Astrocyte (in vitro differentiated cells and primary cell): Measurements from ENCODE around the gene TRIM44. TPM values are rescaled to one million over a fixed set of nuclear protein-coding genes. Genes with fewer than 3 reads are reported as not detected.

Source experiments
- DNase-seq: peaks from one replicate; pipeline ENCODE4 v3.0.0-alpha.2; 2010; ENCODE audit warnings: low read depth
- FAIRE-seq: peaks from 2 replicates; lab custom pipeline; 2011; peaks lifted over from hg19 to GRCh38; lab: Jason Lieb, UNC
- H2AFZ ChIP-seq: 2 replicates; pipeline ENCODE4 v1.6.0; 2012; ENCODE audit warnings: low read depth, low read length, inconsistent platforms
- H3K27ac ChIP-seq: 2 replicates; pipeline ENCODE4 v1.5.1; 2011; ENCODE audit warnings: low read depth, low read length, inconsistent platforms
- H3K27me3 ChIP-seq: 2 replicates; pipeline ENCODE4 v1.6.0; 2011; ENCODE audit warnings: low read length, inconsistent platforms; ENCODE audit not compliant: insufficient read depth
- H3K36me3 ChIP-seq: 2 replicates; pipeline ENCODE4 v1.5.1; 2011; ENCODE audit warnings: low read length, inconsistent platforms; ENCODE audit not compliant: insufficient read depth
- H3K4me1 ChIP-seq: 2 replicates; pipeline ENCODE4 v1.5.1; 2011; ENCODE audit warnings: low read length, inconsistent platforms; ENCODE audit not compliant: insufficient read depth
- H3K4me2 ChIP-seq: 2 replicates; pipeline ENCODE4 v1.6.0; 2012; ENCODE audit warnings: low read length, inconsistent platforms
- H3K4me3 ChIP-seq: 2 replicates; pipeline ENCODE4 v1.5.1; 2011; ENCODE audit warnings: low read depth, mild to moderate bottlenecking, low read length, inconsistent platforms; ENCODE audit not compliant: insufficient read depth
- H3K79me2 ChIP-seq: 2 replicates; pipeline ENCODE4 v1.6.0; 2012; ENCODE audit warnings: mild to moderate bottlenecking, low read length, inconsistent platforms; ENCODE audit not compliant: insufficient read depth
- H3K9ac ChIP-seq: 2 replicates; pipeline ENCODE4 v1.6.0; 2012; ENCODE audit warnings: mild to moderate bottlenecking, low read length, inconsistent platforms
- H3K9me3 ChIP-seq: 2 replicates; pipeline ENCODE4 v1.5.1; 2012; ENCODE audit warnings: low read depth, mild to moderate bottlenecking, low read length, inconsistent platforms; ENCODE audit not compliant: insufficient read depth
- H4K20me1 ChIP-seq: 2 replicates; pipeline ENCODE4 v1.6.0; 2012; ENCODE audit warnings: low read length, inconsistent platforms; ENCODE audit not compliant: insufficient read depth
- H3K27ac Mint-ChIP-seq: one replicate; pipeline ENCODE4 v1.8.0; 2021; ENCODE audit warnings: mild to moderate bottlenecking, mixed read lengths; ENCODE audit not compliant: unreplicated experiment
- H3K27me3 Mint-ChIP-seq: one replicate; pipeline ENCODE4 v1.8.0; 2021; ENCODE audit warnings: low read depth, mixed read lengths; ENCODE audit not compliant: unreplicated experiment
- H3K36me3 Mint-ChIP-seq: one replicate; pipeline ENCODE4 v1.8.0; 2021; ENCODE audit warnings: low read depth, mixed read lengths; ENCODE audit not compliant: unreplicated experiment
- H3K4me1 Mint-ChIP-seq: one replicate; pipeline ENCODE4 v1.8.0; 2021; ENCODE audit warnings: low read depth, mixed read lengths; ENCODE audit not compliant: unreplicated experiment
- H3K4me3 Mint-ChIP-seq: one replicate; pipeline ENCODE4 v1.8.0; 2021; ENCODE audit warnings: mild to moderate bottlenecking, moderate library complexity, mixed read lengths; ENCODE audit not compliant: unreplicated experiment
- H3K9me3 Mint-ChIP-seq: one replicate; pipeline ENCODE4 v1.8.0; 2021; ENCODE audit warnings: mild to moderate bottlenecking, mixed read lengths; ENCODE audit not compliant: unreplicated experiment
- EZH2 ChIP-seq: IDR thresholded peaks from 2 replicates; pipeline ENCODE4 v1.6.1; 2012; ENCODE audit warnings: mild to moderate bottlenecking, low read length, inconsistent platforms; ENCODE audit not compliant: insufficient read depth
- total RNA-seq: library from RNA; stranded (reverse); gene quantifications from 2 replicates; pipeline ENCODE4 v1.2.1, GENCODE V29; 2021
- TF ChIP-seq, protein P1 (sequence below): IDR thresholded peaks from 2 replicates; pipeline ENCODE4 v1.5.1; 2011; ENCODE audit warnings: low read depth, mild to moderate bottlenecking, inconsistent platforms, low read length, moderate library complexity; ENCODE audit not compliant: insufficient read depth

The TRIM44 gene
- total RNA-seq, 1 donor from 2014 or later = 61.0 TPM

DNA sequence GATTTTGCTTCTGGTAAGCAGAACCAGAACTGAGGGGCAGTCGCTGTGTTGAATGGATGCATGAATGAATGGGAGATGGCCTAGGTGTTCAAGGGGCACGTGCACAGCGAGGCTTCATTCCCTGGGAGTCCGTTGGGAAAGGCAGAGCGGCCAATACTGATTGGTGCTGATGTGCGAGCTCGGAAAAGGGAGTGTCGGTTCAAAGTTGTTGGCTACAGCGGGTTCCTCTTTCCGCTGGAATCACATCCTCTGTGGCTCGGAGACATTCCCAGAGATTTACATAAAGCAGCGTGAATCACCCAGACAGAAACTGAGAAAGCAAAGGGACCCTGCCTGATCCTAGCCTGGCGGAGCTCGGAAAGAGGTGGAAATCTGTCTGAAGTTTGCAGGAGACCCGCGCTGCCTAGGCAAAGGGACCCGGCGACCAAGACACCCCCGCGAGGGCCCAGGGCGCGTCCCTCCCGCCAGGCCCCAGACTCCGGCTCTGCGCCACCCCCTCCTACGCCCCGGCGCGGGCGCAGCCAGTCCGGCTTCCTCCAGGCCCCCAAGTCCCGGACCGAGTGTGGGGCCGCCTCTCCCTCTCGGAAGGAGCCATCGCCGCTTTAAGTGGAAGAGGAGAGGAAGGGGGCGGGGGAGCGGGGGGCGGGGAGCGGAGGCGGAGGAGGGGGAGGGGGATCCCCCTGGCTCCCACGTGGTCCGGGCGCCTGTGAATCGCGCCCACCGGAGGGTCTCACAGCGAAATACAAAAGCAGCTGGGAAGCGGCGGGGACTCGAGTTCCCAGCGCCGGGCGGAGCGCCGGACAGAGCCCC, 44.7 kb upstream of the TRIM44 start, which contains the start of gene FJX1:
TSS of gene FJX1 (plus strand) at position 774 of the 810 bp plus-strand sequence. CDS start 177 bp downstream, outside the sequence.
- peaks cover 32% of the 10 kb centered on the region for H3K4me1 ChIP-seq
- peak; percentile 91 for DNase-seq
- no peaks in the 10 kb centered on the region for H3K27me3 ChIP-seq
- peak; percentile 47 for FAIRE-seq
- H3K4me3 Mint-ChIP-seq = peak within 1 kb of the TSS; percentile 93
- no peaks in the 10 kb centered on the region for H3K27me3 Mint-ChIP-seq
- H3K4me1 Mint-ChIP-seq = peaks cover 33% of the 10 kb centered on the region
- no peaks in the 10 kb centered on the region for H3K9me3 ChIP-seq
- H2AFZ ChIP-seq = peak within 1 kb of the TSS; percentile 82
- no peaks in the 10 kb centered on the region for H3K9me3 Mint-ChIP-seq
- H3K4me2 ChIP-seq = peak within 1 kb of the TSS; percentile 96
- no peaks in the 10 kb centered on the region for H4K20me1 ChIP-seq
- TF ChIP-seq, protein P1, sequence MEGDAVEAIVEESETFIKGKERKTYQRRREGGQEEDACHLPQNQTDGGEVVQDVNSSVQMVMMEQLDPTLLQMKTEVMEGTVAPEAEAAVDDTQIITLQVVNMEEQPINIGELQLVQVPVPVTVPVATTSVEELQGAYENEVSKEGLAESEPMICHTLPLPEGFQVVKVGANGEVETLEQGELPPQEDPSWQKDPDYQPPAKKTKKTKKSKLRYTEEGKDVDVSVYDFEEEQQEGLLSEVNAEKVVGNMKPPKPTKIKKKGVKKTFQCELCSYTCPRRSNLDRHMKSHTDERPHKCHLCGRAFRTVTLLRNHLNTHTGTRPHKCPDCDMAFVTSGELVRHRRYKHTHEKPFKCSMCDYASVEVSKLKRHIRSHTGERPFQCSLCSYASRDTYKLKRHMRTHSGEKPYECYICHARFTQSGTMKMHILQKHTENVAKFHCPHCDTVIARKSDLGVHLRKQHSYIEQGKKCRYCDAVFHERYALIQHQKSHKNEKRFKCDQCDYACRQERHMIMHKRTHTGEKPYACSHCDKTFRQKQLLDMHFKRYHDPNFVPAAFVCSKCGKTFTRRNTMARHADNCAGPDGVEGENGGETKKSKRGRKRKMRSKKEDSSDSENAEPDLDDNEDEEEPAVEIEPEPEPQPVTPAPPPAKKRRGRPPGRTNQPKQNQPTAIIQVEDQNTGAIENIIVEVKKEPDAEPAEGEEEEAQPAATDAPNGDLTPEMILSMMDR = no peak
- TF ChIP-seq EZH2 = no peak
- peak within 1 kb of the TSS; percentile 91 for H3K9ac ChIP-seq
- peak within 1 kb of the TSS; percentile 77 for H3K4me3 ChIP-seq
- H3K36me3 ChIP-seq = no peaks in the 10 kb centered on the region
- H3K27ac Mint-ChIP-seq = peak within 1 kb of the TSS; percentile 87
- peaks cover 28% of the 10 kb centered on the region for H3K79me2 ChIP-seq
- no peaks in the 10 kb centered on the region for H3K36me3 Mint-ChIP-seq
- peak within 1 kb of the TSS; percentile 91 for H3K27ac ChIP-seq

DNA sequence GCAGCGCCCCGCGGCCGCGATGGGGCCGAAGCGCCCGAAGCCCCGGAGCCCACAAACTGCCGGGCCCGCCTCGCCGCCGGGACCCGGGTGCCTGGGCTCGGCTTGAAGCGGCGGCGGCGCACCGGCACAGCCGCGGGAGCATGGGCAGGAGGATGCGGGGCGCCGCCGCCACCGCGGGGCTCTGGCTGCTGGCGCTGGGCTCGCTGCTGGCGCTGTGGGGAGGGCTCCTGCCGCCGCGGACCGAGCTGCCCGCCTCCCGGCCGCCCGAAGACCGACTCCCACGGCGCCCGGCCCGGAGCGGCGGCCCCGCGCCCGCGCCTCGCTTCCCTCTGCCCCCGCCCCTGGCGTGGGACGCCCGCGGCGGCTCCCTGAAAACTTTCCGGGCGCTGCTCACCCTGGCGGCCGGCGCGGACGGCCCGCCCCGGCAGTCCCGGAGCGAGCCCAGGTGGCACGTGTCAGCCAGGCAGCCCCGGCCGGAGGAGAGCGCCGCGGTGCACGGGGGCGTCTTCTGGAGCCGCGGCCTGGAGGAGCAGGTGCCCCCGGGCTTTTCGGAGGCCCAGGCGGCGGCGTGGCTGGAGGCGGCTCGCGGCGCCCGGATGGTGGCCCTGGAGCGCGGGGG, 44.0 kb upstream of the TRIM44 start:
- Mint-ChIP-seq H3K27me3 (no peaks in the 10 kb centered on the region), H3K9me3 (no peaks in the 10 kb centered on the region), H3K27ac (no peak overlapping the region), H3K4me1 (peaks cover 41% of the 10 kb centered on the region), H3K36me3 (no peaks in the 10 kb centered on the region), H3K4me3 (no peak overlapping the region)
- Histone ChIP-seq H3K9me3 (no peaks in the 10 kb centered on the region), H3K4me3 (peak overlapping the region; percentile 77), H3K27me3 (no peaks in the 10 kb centered on the region), H3K27ac (peak overlapping the region; percentile 91), H3K4me2 (peak overlapping the region; percentile 96), H3K36me3 (no peaks in the 10 kb centered on the region), H3K79me2 (peaks cover 28% of the 10 kb centered on the region), H4K20me1 (no peaks in the 10 kb centered on the region), H3K9ac (peak overlapping the region; percentile 91), H3K4me1 (peaks cover 39% of the 10 kb centered on the region), H2AFZ (peak overlapping the region; percentile 60)
- DNase-seq (peak; percentile 27), FAIRE-seq (no peak)
- TF ChIP-seq, protein P1 = no peak
- no peak for TF ChIP-seq EZH2
